OCI-LY7 (cell line): Measurements from ENCODE around the gene ZBTB9. TPM values are rescaled to one million over a fixed set of nuclear protein-coding genes. Genes with fewer than 3 reads are reported as not detected.

Experiments
- BruUV-seq: library from RNA; stranded (reverse); fragments of 400-500 nt; replicated peaks from 2 replicates; lab custom pipeline; 2021; lab: Mats Ljungman, UMichigan
- CTCF ChIA-PET: fragments of 300-600 bp; sonication (Branson Sonifier 250); formaldehyde crosslinking; loops from one replicate; lab custom pipeline; 2022; ENCODE audit warnings: antibody characterized with exemption; ENCODE audit not compliant: unreplicated experiment; lab: Charles Lee
- POLR2A ChIA-PET: fragments of 300-600 bp; sonication (Branson Sonifier 250); formaldehyde crosslinking; loops from one replicate; lab custom pipeline; 2022; ENCODE audit warnings: antibody characterized with exemption; lab: Charles Lee
- DNase-seq: peaks from one replicate; pipeline ENCODE4 v3.0.0-alpha.2; 2015; ENCODE audit warnings: low spot score
- H2AFZ ChIP-seq: fragments of 200-600 bp; sonication (generic), shearing (Covaris generic); 2 replicates; pipeline ENCODE4 v1.6.1; 2014; ENCODE audit warnings: mild to moderate bottlenecking, antibody characterized with exemption, low read length, moderate library complexity
- H3K27ac ChIP-seq: fragments of 200-600 bp; sonication (generic); 2 replicates; pipeline ENCODE4 v1.5.1; 2014; ENCODE audit warnings: mixed run types, low read depth, mild to moderate bottlenecking, moderate library complexity, low read length, inconsistent platforms; ENCODE audit not compliant: poor library complexity, severe bottlenecking
- H3K36me3 ChIP-seq: fragments of 200-600 bp; sonication (generic); 2 replicates; pipeline ENCODE4 v1.6.1; 2014; ENCODE audit warnings: mild to moderate bottlenecking, antibody characterized with exemption, low read length, moderate library complexity, mixed read lengths; ENCODE audit not compliant: insufficient read depth
- H3K4me1 ChIP-seq: fragments of 200-600 bp; sonication (generic); 2 replicates; pipeline ENCODE4 v1.5.1; 2014; ENCODE audit warnings: mild to moderate bottlenecking, low read length; ENCODE audit not compliant: insufficient read depth, poor library complexity, severe bottlenecking
- H3K4me2 ChIP-seq: fragments of 200-600 bp; sonication (generic); 2 replicates; pipeline ENCODE4 v1.6.1; 2014; ENCODE audit warnings: mild to moderate bottlenecking, low read length
- H3K4me3 ChIP-seq: fragments of 200-600 bp; sonication (generic); 2 replicates; pipeline ENCODE4 v1.5.1; 2014; ENCODE audit warnings: mild to moderate bottlenecking, low read depth, low read length; ENCODE audit not compliant: poor library complexity, severe bottlenecking
- H3K79me2 ChIP-seq: fragments of 200-600 bp; sonication (generic); 2 replicates; pipeline ENCODE4 v1.6.1; 2016; ENCODE audit warnings: low read depth, mild to moderate bottlenecking, low read length, moderate library complexity, mixed read lengths; ENCODE audit not compliant: insufficient read depth
- H3K9me2 ChIP-seq: fragments of 200-600 bp; sonication (generic); 2 replicates; pipeline ENCODE4 v1.6.1; 2016; ENCODE audit warnings: mild to moderate bottlenecking, low read length, mixed read lengths; ENCODE audit not compliant: insufficient read depth
- H3K9me3 ChIP-seq: fragments of 200-600 bp; sonication (generic); 2 replicates; pipeline ENCODE4 v1.6.1; 2014; ENCODE audit warnings: mild to moderate bottlenecking, mixed run types, low read length, mixed read lengths
- H4K20me1 ChIP-seq: fragments of 200-600 bp; sonication (generic); 2 replicates; pipeline ENCODE4 v1.6.1; 2014; ENCODE audit warnings: mild to moderate bottlenecking, antibody characterized with exemption, low read length, moderate library complexity, mixed read lengths; ENCODE audit not compliant: insufficient read depth
- EZH2phosphoT487 ChIP-seq: fragments of 200-600 bp; sonication (generic); IDR thresholded peaks from 2 replicates; pipeline ENCODE4 v1.6.1; 2018; ENCODE audit warnings: low read depth, borderline replicate concordance, mild to moderate bottlenecking, mixed run types, antibody characterized with exemption, low read length, moderate library complexity, mixed read lengths
- intact Hi-C: fragments of 100-400 bp; cut with micrococcal nuclease; formaldehyde crosslinking; loops from one replicate; pipeline ENCODE4 v1.10.0; 2022; ENCODE audit not compliant: unreplicated experiment
- total RNA-seq, 2 experiments: library from RNA; depleted of rRNA in 1 of 2; stranded (reverse); fragments of >200 nt in 1 of 2; shearing (Covaris generic) in 1 of 2; gene quantifications; 2 replicates each; pipeline ENCODE4 v1.2.3, GENCODE V29; 2014 to 2022
- TF ChIP-seq, protein P1 (sequence below): fragments of 200-600 bp; sonication (generic); conservative IDR thresholded peaks from 2 replicates; pipeline ENCODE4 v1.5.1; 2014; ENCODE audit warnings: mild to moderate bottlenecking, antibody characterized with exemption, low read length, moderate library complexity, mixed read lengths

ZBTB9 gene
- total RNA-seq, 2 experiments from 2014 or later = 6.8 to 7.7 TPM

- peak; percentile 100 for DNase-seq
- peaks cover 21% of the 10 kb centered on the region; the same call in 1 of the 2 replicates for H3K79me2 ChIP-seq
- no peaks in the 10 kb centered on the region for H3K9me3 ChIP-seq
- H3K4me3 ChIP-seq = peak within 1 kb of the TSS; percentile 77
- intact Hi-C loops = loop anchor here (1.0 to 10.0 kb wide), 4 partner anchors 13 to 213 kb away; partner anchors contain the start of genes HSD17B8, KIFC1, RING1 and RXRB
- peaks cover 6% of the 10 kb centered on the region; the same call in 1 of the 2 replicates for H4K20me1 ChIP-seq
- H3K27ac ChIP-seq = peak within 1 kb of the TSS; percentile 76
- CTCF ChIA-PET = interaction anchor here (0.6 to 1.4 kb wide), 3 partner anchors 13 to 100 kb away, joined by 3 to 4 read pairs (median 3); partner anchors contain the start of gene ZBTB22
- no TSS peak for BruUV-seq
- POLR2A ChIA-PET = interaction anchor here (0.6 to 1.6 kb wide), 6 partner anchors 11 to 141 kb away, joined by 3 to 4 read pairs (median 4); partner anchors contain the start of genes B3GALT4 and ZBTB22
- H2AFZ ChIP-seq = peak within 1 kb of the TSS; percentile 71; the same call in 1 of the 2 replicates
- H3K4me2 ChIP-seq = peak within 1 kb of the TSS; percentile 98
- H3K9me2 ChIP-seq = no peaks in the 10 kb centered on the region
- peaks cover 56% of the 10 kb centered on the region for H3K4me1 ChIP-seq
- H3K36me3 ChIP-seq = peaks cover 34% of the 10 kb centered on the region
- no peak for TF ChIP-seq EZH2phosphoT487
- TF ChIP-seq, protein P1, sequence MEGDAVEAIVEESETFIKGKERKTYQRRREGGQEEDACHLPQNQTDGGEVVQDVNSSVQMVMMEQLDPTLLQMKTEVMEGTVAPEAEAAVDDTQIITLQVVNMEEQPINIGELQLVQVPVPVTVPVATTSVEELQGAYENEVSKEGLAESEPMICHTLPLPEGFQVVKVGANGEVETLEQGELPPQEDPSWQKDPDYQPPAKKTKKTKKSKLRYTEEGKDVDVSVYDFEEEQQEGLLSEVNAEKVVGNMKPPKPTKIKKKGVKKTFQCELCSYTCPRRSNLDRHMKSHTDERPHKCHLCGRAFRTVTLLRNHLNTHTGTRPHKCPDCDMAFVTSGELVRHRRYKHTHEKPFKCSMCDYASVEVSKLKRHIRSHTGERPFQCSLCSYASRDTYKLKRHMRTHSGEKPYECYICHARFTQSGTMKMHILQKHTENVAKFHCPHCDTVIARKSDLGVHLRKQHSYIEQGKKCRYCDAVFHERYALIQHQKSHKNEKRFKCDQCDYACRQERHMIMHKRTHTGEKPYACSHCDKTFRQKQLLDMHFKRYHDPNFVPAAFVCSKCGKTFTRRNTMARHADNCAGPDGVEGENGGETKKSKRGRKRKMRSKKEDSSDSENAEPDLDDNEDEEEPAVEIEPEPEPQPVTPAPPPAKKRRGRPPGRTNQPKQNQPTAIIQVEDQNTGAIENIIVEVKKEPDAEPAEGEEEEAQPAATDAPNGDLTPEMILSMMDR = peak; percentile 80
These were observed 36.3 kb upstream of the ZBTB9 start, which contains the start of gene CUTA for GRCh38 chr6:33417903-33418689. CUTA (minus strand) TSS chr6:33418107; CDS start chr6:33418000, 107 bp downstream.

- H3K79me2 ChIP-seq = peaks cover 21% of the 10 kb centered on the region; the same call in 1 of the 2 replicates
- H4K20me1 ChIP-seq = peaks cover 6% of the 10 kb centered on the region; the same call in 1 of the 2 replicates
- BruUV-seq = TSS peak; percentile 97
- no peak for DNase-seq
- ChIA-PET POLR2A (interaction anchor here (0.7 to 1.6 kb wide), 6 partner anchors 10 to 142 kb away, joined by 3 to 5 read pairs (median 4); partner anchors contain the start of genes B3GALT4 and ZBTB22), CTCF (interaction anchor here (0.6 to 1.4 kb wide), 3 partner anchors 12 to 101 kb away, joined by 3 to 4 read pairs (median 3); partner anchors contain the start of gene ZBTB22)
- H2AFZ ChIP-seq = peak overlapping the region; percentile 71; the same call in 1 of the 2 replicates
- no peaks in the 10 kb centered on the region for H3K9me3 ChIP-seq
- intact Hi-C loops = loop anchor here (1.0 to 10.0 kb wide), 4 partner anchors 13 to 214 kb away; partner anchors contain the start of genes HSD17B8, KIFC1, RING1 and RXRB
- H3K27ac ChIP-seq = peak overlapping the region; percentile 76
- H3K4me3 ChIP-seq = peak overlapping the region; percentile 67
- no peaks in the 10 kb centered on the region for H3K9me2 ChIP-seq
- peaks cover 56% of the 10 kb centered on the region for H3K4me1 ChIP-seq
- peaks cover 27% of the 10 kb centered on the region for H3K36me3 ChIP-seq
- TF ChIP-seq EZH2phosphoT487 = no peak
- TF ChIP-seq, protein P1 = 0 out of 2 replicates have a peak, but pooled peaks have one; percentile 4
- peak overlapping the region; percentile 95 for H3K4me2 ChIP-seq
These were observed 35.6 kb upstream of the ZBTB9 start for GRCh38 chr6:33418690-33419291.
